ENCODE measurements around the gene UGT2A1.

The UGT2A1 gene

DNA sequence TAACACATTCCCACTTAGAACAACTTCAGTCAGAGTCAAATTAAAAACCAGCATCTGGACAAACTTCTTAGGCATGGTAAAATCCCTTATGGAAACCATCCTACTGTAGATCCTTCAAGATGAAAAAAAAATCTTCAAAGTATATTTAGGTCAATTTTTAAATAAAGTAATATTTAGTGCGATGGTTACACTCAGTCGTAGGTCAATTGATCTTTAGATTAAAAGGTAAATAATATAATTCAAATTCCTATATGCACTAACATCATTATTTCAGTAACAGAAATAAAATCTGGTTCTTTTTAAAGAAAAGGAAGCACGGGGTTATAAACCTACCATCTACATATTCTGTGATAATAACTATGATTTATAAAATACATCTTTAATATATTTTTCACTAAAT is 13.5 kb downstream of the UGT2A1 start, which contains the start of gene UGT2A2:
UGT2A2 (minus strand) TSS at position 101 of the 400 bp plus-strand sequence; CDS start at position 99, 2 bp downstream.
- no peak within 1 kb of the TSS for H3K27ac ChIP-seq
- TF ChIP-seq ZFX (IDR thresholded peaks at IDR 0.05) (no peak), CTCF (conservative IDR thresholded peaks at IDR 0.05) (no peak)

DNA sequence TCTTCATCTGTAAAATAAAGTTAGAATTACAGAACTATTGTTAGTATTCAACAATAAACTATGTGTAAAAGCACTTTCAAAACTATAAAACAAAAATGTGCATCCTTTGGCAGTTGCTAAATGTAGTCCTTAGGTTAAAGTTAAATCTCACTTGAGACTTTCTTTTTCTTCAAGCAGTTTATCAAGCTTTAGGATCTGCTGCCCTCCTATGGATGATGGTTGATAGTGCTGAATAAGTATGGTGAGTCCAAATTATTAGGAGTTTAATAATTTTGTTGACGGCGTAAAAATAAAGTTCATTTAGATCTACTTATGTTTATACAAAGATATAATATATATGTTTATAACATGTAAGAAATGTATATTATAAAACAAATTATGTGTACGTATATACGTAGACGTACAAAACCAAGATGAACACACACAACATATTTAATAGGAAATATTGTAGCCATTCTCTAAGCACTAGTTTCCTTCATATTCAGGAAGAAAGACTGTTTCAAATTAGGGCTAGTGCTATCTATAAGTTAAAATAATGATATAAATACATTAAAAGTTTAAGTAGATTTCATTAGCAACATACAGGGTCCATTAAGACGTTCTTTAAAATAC is 35.9 kb downstream of the UGT2A1 start:
- TF ChIP-seq ZFX (IDR thresholded peaks at IDR 0.05) (no peak), CTCF (conservative IDR thresholded peaks at IDR 0.05) (peak; percentile 81)
- H3K27ac ChIP-seq: no peak overlapping the region

- no peak for TF ChIP-seq CTCF (conservative IDR thresholded peaks at IDR 0.05)
- TF ChIP-seq ZFX (IDR thresholded peaks at IDR 0.05): no peak
- H3K27ac ChIP-seq: no peak overlapping the region
These were observed 42.6 kb downstream of the UGT2A1 start for GRCh38 chr4:69610484-69610883.

DNA sequence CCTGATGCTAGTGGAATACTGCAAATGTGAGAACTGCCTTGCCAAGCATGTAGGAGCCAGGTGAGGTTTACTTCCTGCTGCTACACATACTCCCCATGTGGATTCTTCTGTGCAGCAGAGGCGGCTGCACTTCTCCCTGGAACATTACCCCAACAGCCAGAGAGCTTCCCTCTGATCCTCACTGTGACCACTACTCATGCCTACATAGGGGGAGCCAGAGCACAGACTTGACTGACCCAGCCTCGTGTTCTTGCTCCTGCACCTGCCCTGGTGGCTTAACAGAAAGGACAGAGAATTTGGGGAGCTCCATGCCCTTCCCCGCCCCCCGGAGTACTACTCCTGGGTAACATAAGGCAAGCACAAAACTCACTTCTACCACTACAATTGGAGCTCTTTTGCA is 52.0 kb downstream of the UGT2A1 start:
- H3K27ac ChIP-seq: no peak overlapping the region
- TF ChIP-seq CTCF (conservative IDR thresholded peaks at IDR 0.05) (no peak), ZFX (IDR thresholded peaks at IDR 0.05) (no peak)

GRCh38 chr4:69600013-69600412 is 53.0 kb downstream of the UGT2A1 start:
- TF ChIP-seq ZFX (IDR thresholded peaks at IDR 0.05) (no peak), CTCF (conservative IDR thresholded peaks at IDR 0.05) (no peak)
- no peak overlapping the region for H3K27ac ChIP-seq

DNA sequence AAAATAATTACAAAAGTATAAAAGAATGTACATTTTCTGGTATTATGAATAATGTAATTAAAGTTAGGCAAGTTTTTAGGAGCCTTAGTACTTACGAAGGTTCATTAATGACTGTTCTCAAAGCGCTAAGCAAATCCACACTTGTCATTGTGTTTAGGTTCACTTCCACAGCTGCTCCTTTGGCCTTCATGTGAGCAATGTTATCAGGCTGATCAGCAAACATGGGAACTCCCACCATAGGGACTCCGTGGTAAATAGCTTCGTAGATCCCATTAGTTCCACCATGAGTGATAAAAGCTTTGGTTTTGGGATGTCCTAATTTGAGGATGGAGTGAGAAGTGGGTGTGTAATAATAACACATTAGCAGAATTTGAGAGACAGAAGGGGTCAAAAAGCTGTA is 58.7 kb downstream of the UGT2A1 start:
- TF ChIP-seq CTCF (conservative IDR thresholded peaks at IDR 0.05) (no peak), ZFX (IDR thresholded peaks at IDR 0.05) (no peak)
- no peak overlapping the region for H3K27ac ChIP-seq

- H3K27ac ChIP-seq: no peak overlapping the region
- no peak for TF ChIP-seq CTCF (conservative IDR thresholded peaks at IDR 0.05)
- no peak for TF ChIP-seq ZFX (IDR thresholded peaks at IDR 0.05)
These were observed 61.7 kb downstream of the UGT2A1 start for GRCh38 chr4:69591364-69591763.
